GM23248 (cell line): ENCODE measurements around the gene CCT6A. TPM values are rescaled to one million over a fixed set of nuclear protein-coding genes. Genes with fewer than 3 reads are reported as not detected.
"Not testable (repeated sequence)": the region's sequence is repeated elsewhere in the genome, so short reads cannot be mapped to it uniquely, and the experiment has no call there.

Source experiments
- DNase-seq: peaks from one replicate; pipeline ENCODE4 v3.0.0-alpha.2; 2015
- H2AFZ ChIP-seq: fragments of 200-600 bp; sonication (generic); 2 replicates; pipeline ENCODE4 v1.6.1; 2016; ENCODE audit warnings: antibody characterized with exemption
- H3F3A ChIP-seq: fragments of 200-600 bp; sonication (generic); 2 replicates; pipeline ENCODE4 v1.6.1; 2016; ENCODE audit warnings: mild to moderate bottlenecking, antibody characterized with exemption, mixed run types; ENCODE audit not compliant: insufficient read depth
- H3K27ac ChIP-seq: fragments of 200-600 bp; sonication (generic); 2 replicates; pipeline ENCODE4 v1.5.1; 2016; ENCODE audit warnings: mild to moderate bottlenecking
- H3K27me3 ChIP-seq: fragments of 200-600 bp; sonication (generic); replicated peaks from 2 replicates; pipeline ENCODE4 v1.6.1; 2016; ENCODE audit warnings: mild to moderate bottlenecking; ENCODE audit not compliant: insufficient read depth
- H3K36me3 ChIP-seq: fragments of 200-600 bp; sonication (generic); 2 replicates; pipeline ENCODE4 v1.6.1; 2016; ENCODE audit warnings: low read depth, mild to moderate bottlenecking
- H3K4me1 ChIP-seq: fragments of 200-600 bp; sonication (generic); 2 replicates; pipeline ENCODE4 v1.6.1; 2016; ENCODE audit warnings: mild to moderate bottlenecking; ENCODE audit not compliant: insufficient read depth
- H3K4me2 ChIP-seq: fragments of 200-600 bp; sonication (generic); one replicate; pipeline ENCODE4 v1.6.1; 2016; ENCODE audit warnings: mild to moderate bottlenecking; ENCODE audit not compliant: unreplicated experiment
- H3K4me3 ChIP-seq: fragments of 200-600 bp; sonication (generic); 2 replicates; pipeline ENCODE4 v1.5.1; 2016; ENCODE audit warnings: mild to moderate bottlenecking
- H3K79me2 ChIP-seq: fragments of 200-600 bp; sonication (generic); 2 replicates; pipeline ENCODE4 v1.6.1; 2016; ENCODE audit warnings: mild to moderate bottlenecking; ENCODE audit not compliant: insufficient read depth
- H3K9ac ChIP-seq: fragments of 200-600 bp; sonication (generic); 2 replicates; pipeline ENCODE4 v1.6.1; 2016; ENCODE audit warnings: mild to moderate bottlenecking
- H3K9me2 ChIP-seq: fragments of 200-600 bp; sonication (generic); 2 replicates; pipeline ENCODE4 v1.6.1; 2016; ENCODE audit warnings: mixed run types, mild to moderate bottlenecking, moderate library complexity; ENCODE audit not compliant: insufficient read depth
- H3K9me3 ChIP-seq: fragments of 200-600 bp; sonication (generic); one replicate; pipeline ENCODE4 v1.6.1; 2017; ENCODE audit warnings: low read depth
- H4K20me1 ChIP-seq: fragments of 200-600 bp; sonication (generic); 2 replicates; pipeline ENCODE4 v1.6.0; 2016; ENCODE audit not compliant: insufficient read depth
- EZH2 ChIP-seq: fragments of 200-600 bp; sonication (generic); IDR thresholded peaks from 2 replicates; pipeline ENCODE4 v1.6.1; 2018; ENCODE audit warnings: antibody characterized with exemption, mild to moderate bottlenecking; ENCODE audit not compliant: insufficient read depth, poor library complexity, severe bottlenecking
- EZH2phosphoT487 ChIP-seq: fragments of 200-600 bp; sonication (generic); IDR thresholded peaks from 2 replicates; pipeline ENCODE4 v1.6.1; 2018; ENCODE audit warnings: antibody characterized with exemption, moderate library complexity, mild to moderate bottlenecking, low read depth; ENCODE audit not compliant: insufficient read depth
- WGBS, 2 experiments: methylation state at CpG; one replicate each; pipeline ENCODE4 v1.1.6; 2015 to 2017; ENCODE audit warnings: low lambda C conversion rate in 2 of 2, low coverage in 1 of 2; ENCODE audit errors: missing lambda C conversion rate in 2 of 2; 5-methylcytosine and 5-hydroxymethylcytosine counted together
- in situ Hi-C: fragments of 300-500 bp; cut with MboI; formaldehyde crosslinking; loops from 2 replicates; pipeline ENCODE4 v1.15.0; 2020
- polyA plus RNA-seq: library from polyadenylated mRNA; unstranded; fragments of >200 nt; fragmentation: Nextera tagmentation; extraction: Ambion mirVana; gene quantifications from 2 replicates; pipeline ENCODE4 v1.2.1, GENCODE V29; 2016
- total RNA-seq: library from RNA; depleted of rRNA; stranded (reverse); fragments of >200 nt; shearing (Covaris generic); gene quantifications from 2 replicates; pipeline ENCODE4 v1.2.3, GENCODE V29; 2014

Gene CCT6A
- total and polyA plus RNA-seq, 2 experiments from 2014 or later = 113 to 148 TPM

GRCh38 chr7:56099653-56100052, 48.1 kb downstream of the CCT6A start:
- H3K9me2 ChIP-seq = no peaks in the 10 kb centered on the region
- no peaks in the 10 kb centered on the region for H3K27me3 ChIP-seq
- no peak for DNase-seq
- peaks cover 39% of the 10 kb centered on the region for H3F3A ChIP-seq
- TF ChIP-seq EZH2 (no peak), EZH2phosphoT487 (no peak)
- H3K9ac ChIP-seq = no peak overlapping the region
- H4K20me1 ChIP-seq = no peaks in the 10 kb centered on the region
- peaks cover 29% of the 10 kb centered on the region for H3K79me2 ChIP-seq
- H3K36me3 ChIP-seq = peaks cover 47% of the 10 kb centered on the region
- H3K4me1 ChIP-seq = peaks cover 18% of the 10 kb centered on the region
- 74 to 87% methylated on average over 3 of the region's 3 CpGs for WGBS, 2 experiments
- no peak overlapping the region for H2AFZ ChIP-seq
- H3K27ac ChIP-seq = no peak overlapping the region
- H3K4me3 ChIP-seq = no peak overlapping the region
- no peak overlapping the region for H3K4me2 ChIP-seq
- in situ Hi-C loops = no loop called here
- H3K9me3 ChIP-seq = no peaks in the 10 kb centered on the region

GRCh38 chr7:56104138-56104537, 52.6 kb downstream of the CCT6A start:
- H3K4me1 ChIP-seq, H3K27ac ChIP-seq, H3K4me3 ChIP-seq, H3K4me2 ChIP-seq, DNase-seq, H2AFZ ChIP-seq, in situ Hi-C loops, H3K27me3 ChIP-seq, H4K20me1 ChIP-seq, H3K9me2 ChIP-seq, H3K9ac ChIP-seq, H3K9me3 ChIP-seq: not testable (repeated sequence)
- Histone ChIP-seq H3K36me3 (peaks cover 47% of the 10 kb centered on the region), H3K79me2 (peaks cover 45% of the 10 kb centered on the region), H3F3A (peaks cover 34% of the 10 kb centered on the region)
- 84% methylated on average over 9 of the region's 9 CpGs for WGBS, 2 experiments

- 14 to 15% methylated on average over 6 of the region's 6 CpGs for WGBS, 2 experiments
- in situ Hi-C loops = no loop called here
- H3K36me3 ChIP-seq = peaks cover 37% of the 10 kb centered on the region
- no peaks in the 10 kb centered on the region for H3K9me3 ChIP-seq
- H3K4me3 ChIP-seq = peak overlapping the region; percentile 87
- no peaks in the 10 kb centered on the region for H3K9me2 ChIP-seq
- H4K20me1 ChIP-seq = no peaks in the 10 kb centered on the region
- peak; percentile 91 for DNase-seq
- H3K79me2 ChIP-seq = peaks cover 45% of the 10 kb centered on the region
- TF ChIP-seq EZH2 (no peak), EZH2phosphoT487 (no peak)
- H2AFZ ChIP-seq = peak overlapping the region; percentile 73
- peak overlapping the region; percentile 95 for H3K9ac ChIP-seq
- H3K4me2 ChIP-seq = peak overlapping the region; percentile 96
- peak overlapping the region; percentile 94 for H3K27ac ChIP-seq
- peaks cover 8% of the 10 kb centered on the region for H3K4me1 ChIP-seq
- no peaks in the 10 kb centered on the region for H3K27me3 ChIP-seq
- H3F3A ChIP-seq = peaks cover 21% of the 10 kb centered on the region
These were observed 53.9 kb downstream of the CCT6A start for GRCh38 chr7:56105508-56105907.

GRCh38 chr7:56106108-56107073, 54.8 kb downstream of the CCT6A start, which contains the start of gene CHCHD2:
TSS of gene CHCHD2 (minus strand) at chr7:56106476. CDS start at chr7:56106413, 63 bp downstream.
- in situ Hi-C loops = no loop called here
- no peaks in the 10 kb centered on the region for H3K9me2 ChIP-seq
- H3F3A ChIP-seq = peaks cover 12% of the 10 kb centered on the region
- peak within 1 kb of the TSS; percentile 100 for H2AFZ ChIP-seq
- H3K4me2 ChIP-seq = peak within 1 kb of the TSS; percentile 96
- peaks cover 8% of the 10 kb centered on the region for H3K4me1 ChIP-seq
- no peak for TF ChIP-seq EZH2
- no peak for TF ChIP-seq EZH2phosphoT487
- DNase-seq = peak; percentile 100
- peaks cover 28% of the 10 kb centered on the region for H3K36me3 ChIP-seq
- H3K27me3 ChIP-seq = no peaks in the 10 kb centered on the region
- peak within 1 kb of the TSS; percentile 95 for H3K9ac ChIP-seq
- no peaks in the 10 kb centered on the region for H3K9me3 ChIP-seq
- H3K27ac ChIP-seq = peak within 1 kb of the TSS; percentile 94
- H3K79me2 ChIP-seq = peaks cover 45% of the 10 kb centered on the region
- peak within 1 kb of the TSS; percentile 87 for H3K4me3 ChIP-seq
- 0 to 1% methylated on average over 55 of the region's 57 CpGs for WGBS, 2 experiments
- H4K20me1 ChIP-seq = no peaks in the 10 kb centered on the region
